ENCODE measurements around the gene CD1B.

CD1B gene

DNA sequence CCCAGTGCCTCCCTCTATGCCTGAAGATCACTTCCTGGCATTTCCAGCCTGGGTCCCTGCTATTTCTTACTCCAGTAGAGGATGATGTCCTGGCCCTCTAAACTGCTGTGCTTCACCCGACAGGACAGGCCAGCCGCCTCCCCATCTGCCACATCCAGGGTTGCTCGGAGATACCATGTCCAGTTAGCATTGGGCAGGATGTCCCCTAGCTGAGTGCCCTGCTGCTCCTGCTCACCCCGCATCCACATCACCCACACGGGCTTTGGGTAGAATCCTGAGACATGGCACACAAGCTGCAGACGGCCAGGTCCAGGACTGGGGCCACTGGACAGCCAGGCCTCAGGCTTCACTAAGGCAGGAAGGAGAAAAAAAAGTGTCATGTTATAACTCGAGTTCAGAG is 2.0 kb downstream of the CD1B start:
- H3K4me2 ChIP-seq (ENCODE audit: low read depth, low read length, poor library complexity, severe bottlenecking), result no peak overlapping the region
- no peaks in the 10 kb centered on the region for H4K20me1 ChIP-seq (ENCODE audit: insufficient read depth, low read length, poor library complexity, severe bottlenecking)
- H3K9ac ChIP-seq (ENCODE audit: low read depth, low read length, poor library complexity, severe bottlenecking), result no peak overlapping the region
- H3K79me2 ChIP-seq (ENCODE audit: insufficient read depth, low read length), result no peaks in the 10 kb centered on the region
- H3K9me2 ChIP-seq (replicated peaks; ENCODE audit: low read depth, low read length), result no peaks in the 10 kb centered on the region
- peaks cover 14% of the 10 kb centered on the region for H3K4me1 ChIP-seq (ENCODE audit: insufficient read depth, low read length, poor library complexity, severe bottlenecking)
- no peak for TF ChIP-seq EZH2phosphoT487 (IDR thresholded peaks at IDR 0.05; ENCODE audit: borderline replicate concordance)
- TF ChIP-seq, protein P1, sequence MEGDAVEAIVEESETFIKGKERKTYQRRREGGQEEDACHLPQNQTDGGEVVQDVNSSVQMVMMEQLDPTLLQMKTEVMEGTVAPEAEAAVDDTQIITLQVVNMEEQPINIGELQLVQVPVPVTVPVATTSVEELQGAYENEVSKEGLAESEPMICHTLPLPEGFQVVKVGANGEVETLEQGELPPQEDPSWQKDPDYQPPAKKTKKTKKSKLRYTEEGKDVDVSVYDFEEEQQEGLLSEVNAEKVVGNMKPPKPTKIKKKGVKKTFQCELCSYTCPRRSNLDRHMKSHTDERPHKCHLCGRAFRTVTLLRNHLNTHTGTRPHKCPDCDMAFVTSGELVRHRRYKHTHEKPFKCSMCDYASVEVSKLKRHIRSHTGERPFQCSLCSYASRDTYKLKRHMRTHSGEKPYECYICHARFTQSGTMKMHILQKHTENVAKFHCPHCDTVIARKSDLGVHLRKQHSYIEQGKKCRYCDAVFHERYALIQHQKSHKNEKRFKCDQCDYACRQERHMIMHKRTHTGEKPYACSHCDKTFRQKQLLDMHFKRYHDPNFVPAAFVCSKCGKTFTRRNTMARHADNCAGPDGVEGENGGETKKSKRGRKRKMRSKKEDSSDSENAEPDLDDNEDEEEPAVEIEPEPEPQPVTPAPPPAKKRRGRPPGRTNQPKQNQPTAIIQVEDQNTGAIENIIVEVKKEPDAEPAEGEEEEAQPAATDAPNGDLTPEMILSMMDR (conservative IDR thresholded peaks at IDR 0.05; ENCODE audit: low read length), result no peak
- no peak overlapping the region for H3K4me3 ChIP-seq (ENCODE audit: low read length, poor library complexity, severe bottlenecking)
- no peaks in the 10 kb centered on the region for H3K36me3 ChIP-seq (ENCODE audit: insufficient read depth, low read length)
- H2AFZ ChIP-seq (ENCODE audit: low read length), result no peak overlapping the region
- no peaks in the 10 kb centered on the region for H3K27me3 ChIP-seq (ENCODE audit: insufficient read depth, low read length, poor library complexity, severe bottlenecking)
- peaks cover 2% of the 10 kb centered on the region; the same call in 1 of the 2 replicates for H3F3A ChIP-seq (ENCODE audit: low read depth)
- no peaks in the 10 kb centered on the region for H3K9me3 ChIP-seq (ENCODE audit: insufficient read depth, low read depth, low read length)

DNA sequence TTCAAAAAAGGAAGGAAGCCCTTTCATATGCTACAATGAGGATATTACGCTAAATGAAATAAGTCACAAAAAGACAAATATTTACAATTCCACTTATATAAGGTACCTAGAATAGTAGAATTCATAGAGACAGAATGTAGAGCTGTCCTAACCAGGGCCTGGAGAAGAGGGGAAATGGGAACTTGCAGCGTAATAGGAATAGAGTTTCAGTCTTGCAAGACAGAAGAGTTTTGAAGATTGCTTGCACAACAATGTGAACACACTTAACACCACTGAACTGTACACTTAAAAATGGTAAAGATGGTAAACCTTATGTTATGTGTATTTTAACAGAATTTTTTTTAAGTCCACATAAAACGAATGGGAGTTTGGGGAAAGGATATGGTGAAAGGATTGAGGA is 2.9 kb downstream of the CD1B start:
- H3K36me3 ChIP-seq (ENCODE audit: insufficient read depth, low read length), result no peaks in the 10 kb centered on the region
- no peak for TF ChIP-seq EZH2phosphoT487 (IDR thresholded peaks at IDR 0.05; ENCODE audit: borderline replicate concordance)
- TF ChIP-seq, protein P1 (conservative IDR thresholded peaks at IDR 0.05; ENCODE audit: low read length), result no peak
- H2AFZ ChIP-seq (ENCODE audit: low read length), result peak overlapping the region; percentile 7; the same call in 1 of the 2 replicates
- H3K4me1 ChIP-seq (ENCODE audit: insufficient read depth, low read length, poor library complexity, severe bottlenecking), result peaks cover 6% of the 10 kb centered on the region
- no peaks in the 10 kb centered on the region for H3K9me3 ChIP-seq (ENCODE audit: insufficient read depth, low read depth, low read length)
- no peaks in the 10 kb centered on the region for H3K9me2 ChIP-seq (replicated peaks; ENCODE audit: low read depth, low read length)
- no peak overlapping the region for H3K4me3 ChIP-seq (ENCODE audit: low read length, poor library complexity, severe bottlenecking)
- no peaks in the 10 kb centered on the region for H4K20me1 ChIP-seq (ENCODE audit: insufficient read depth, low read length, poor library complexity, severe bottlenecking)
- H3K9ac ChIP-seq (ENCODE audit: low read depth, low read length, poor library complexity, severe bottlenecking), result no peak overlapping the region
- no peaks in the 10 kb centered on the region for H3K27me3 ChIP-seq (ENCODE audit: insufficient read depth, low read length, poor library complexity, severe bottlenecking)
- no peaks in the 10 kb centered on the region for H3F3A ChIP-seq (ENCODE audit: low read depth)
- H3K4me2 ChIP-seq (ENCODE audit: low read depth, low read length, poor library complexity, severe bottlenecking), result no peak overlapping the region
- no peaks in the 10 kb centered on the region for H3K79me2 ChIP-seq (ENCODE audit: insufficient read depth, low read length)

DNA sequence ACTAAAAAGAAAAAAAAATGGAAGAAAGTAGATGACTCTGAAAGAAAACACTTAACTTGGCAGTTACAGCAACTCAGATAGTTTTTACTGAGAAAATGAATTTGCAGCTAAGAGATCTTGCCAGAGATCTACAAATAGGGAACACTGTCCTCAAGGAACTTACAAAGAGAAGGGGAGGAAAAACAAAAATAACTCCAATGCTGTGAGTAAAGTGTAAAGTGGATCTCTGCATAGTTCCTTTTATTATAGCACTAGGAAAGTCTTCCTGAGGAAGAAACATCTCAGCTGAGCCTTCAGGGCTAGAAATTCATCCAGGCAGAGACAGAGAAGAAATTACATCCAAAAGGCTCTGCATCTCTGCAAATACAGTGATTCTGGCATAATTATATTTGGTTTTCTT is 3.9 kb downstream of the CD1B start:
- Histone ChIP-seq H3K4me3 (ENCODE audit: low read length, poor library complexity, severe bottlenecking) (no peak overlapping the region), H4K20me1 (ENCODE audit: insufficient read depth, low read length, poor library complexity, severe bottlenecking) (no peaks in the 10 kb centered on the region)

More for the DNA sequence above, 3.9 kb downstream of the CD1B start:
- Histone ChIP-seq H3K9ac (ENCODE audit: low read depth, low read length, poor library complexity, severe bottlenecking) (no peak overlapping the region), H2AFZ (ENCODE audit: low read length) (no peak overlapping the region), H3K9me2 (replicated peaks; ENCODE audit: low read depth, low read length) (no peaks in the 10 kb centered on the region), H3K9me3 (ENCODE audit: insufficient read depth, low read depth, low read length) (no peaks in the 10 kb centered on the region), H3F3A (ENCODE audit: low read depth) (no peaks in the 10 kb centered on the region), H3K27me3 (ENCODE audit: insufficient read depth, low read length, poor library complexity, severe bottlenecking) (no peaks in the 10 kb centered on the region), H3K79me2 (ENCODE audit: insufficient read depth, low read length) (no peaks in the 10 kb centered on the region), H3K36me3 (ENCODE audit: insufficient read depth, low read length) (no peaks in the 10 kb centered on the region; the same call in 1 of the 2 replicates), H3K4me2 (ENCODE audit: low read depth, low read length, poor library complexity, severe bottlenecking) (no peak overlapping the region), H3K4me1 (ENCODE audit: insufficient read depth, low read length, poor library complexity, severe bottlenecking) (peaks cover 3% of the 10 kb centered on the region)
- no peak for TF ChIP-seq EZH2phosphoT487 (IDR thresholded peaks at IDR 0.05; ENCODE audit: borderline replicate concordance)
- TF ChIP-seq, protein P1 (conservative IDR thresholded peaks at IDR 0.05; ENCODE audit: low read length), result no peak
